ENCODE results near the gene SLCO1C1.

GRCh38 chr12:20701106-20701505 lies 6.0 kb downstream of the SLCO1C1 start:
- TF ChIP-seq CTCF (optimal IDR thresholded peaks at IDR 0.05 in 1 of 3, IDR thresholded peaks at IDR 0.05 in 1 of 3, conservative IDR thresholded peaks at IDR 0.05 in 1 of 3; ENCODE audit: extremely low read depth in 1 of 3, insufficient read depth in 2 of 3, low read length in 3 of 3) (no peak), EZH2 (IDR thresholded peaks at IDR 0.05; ENCODE audit: low read length) (no peak)
